MM.1S (cell line): ENCODE results near the gene ASIC1.

Experiments used
- EZH2 ChIP-seq: fragments of 300-600 bp; sonication (generic); optimal IDR thresholded peaks from 2 replicates; pipeline ENCODE3; 2017; ENCODE audit warnings: low read depth, mild to moderate bottlenecking, antibody characterized with exemption, low read length, mixed read lengths
- EZH2phosphoT487 ChIP-seq: fragments of 300-600 bp; sonication (generic); IDR thresholded peaks from 2 replicates; pipeline ENCODE4 v1.6.1; 2018; ENCODE audit warnings: antibody characterized with exemption, low read length
- TF ChIP-seq, protein P1 (sequence below): fragments of 300-600 bp; sonication (generic); IDR thresholded peaks from 2 replicates; pipeline ENCODE4 v1.5.1; 2016; ENCODE audit warnings: antibody characterized with exemption, low read length, mixed read lengths

DNA sequence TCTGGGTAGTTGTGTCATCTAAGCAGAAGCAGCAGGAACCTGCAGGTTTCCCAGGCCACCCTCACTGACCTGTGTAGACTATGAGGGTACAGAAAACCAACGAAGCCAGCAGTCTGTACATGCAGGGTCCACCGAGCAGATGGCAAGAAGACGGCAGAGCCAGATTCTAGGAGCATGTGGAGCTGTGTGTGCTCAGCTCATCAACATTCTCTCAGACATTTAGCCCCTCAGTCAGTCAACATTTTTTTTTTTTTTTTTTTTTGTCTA, 7.3 kb upstream of the ASIC1 start:
- TF ChIP-seq EZH2 (no peak), EZH2phosphoT487 (no peak)
- TF ChIP-seq, protein P1, sequence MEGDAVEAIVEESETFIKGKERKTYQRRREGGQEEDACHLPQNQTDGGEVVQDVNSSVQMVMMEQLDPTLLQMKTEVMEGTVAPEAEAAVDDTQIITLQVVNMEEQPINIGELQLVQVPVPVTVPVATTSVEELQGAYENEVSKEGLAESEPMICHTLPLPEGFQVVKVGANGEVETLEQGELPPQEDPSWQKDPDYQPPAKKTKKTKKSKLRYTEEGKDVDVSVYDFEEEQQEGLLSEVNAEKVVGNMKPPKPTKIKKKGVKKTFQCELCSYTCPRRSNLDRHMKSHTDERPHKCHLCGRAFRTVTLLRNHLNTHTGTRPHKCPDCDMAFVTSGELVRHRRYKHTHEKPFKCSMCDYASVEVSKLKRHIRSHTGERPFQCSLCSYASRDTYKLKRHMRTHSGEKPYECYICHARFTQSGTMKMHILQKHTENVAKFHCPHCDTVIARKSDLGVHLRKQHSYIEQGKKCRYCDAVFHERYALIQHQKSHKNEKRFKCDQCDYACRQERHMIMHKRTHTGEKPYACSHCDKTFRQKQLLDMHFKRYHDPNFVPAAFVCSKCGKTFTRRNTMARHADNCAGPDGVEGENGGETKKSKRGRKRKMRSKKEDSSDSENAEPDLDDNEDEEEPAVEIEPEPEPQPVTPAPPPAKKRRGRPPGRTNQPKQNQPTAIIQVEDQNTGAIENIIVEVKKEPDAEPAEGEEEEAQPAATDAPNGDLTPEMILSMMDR = no peak
